ENCODE results near the gene TRAPPC2B.

GRCh38 chr19:57355916-57356315 is 7.4 kb upstream of the TRAPPC2B start:
- TF ChIP-seq POLR2A (IDR thresholded peaks at IDR 0.05) = no peak
- no peak for TF ChIP-seq CTCF (IDR thresholded peaks at IDR 0.05)

Measured in testis (tissue), 2 donors.